Gastrocnemius medialis (tissue), 4 donors: ENCODE data around the gene CCDC141. TPM values are rescaled to one million over a fixed set of nuclear protein-coding genes. Genes with fewer than 3 reads are reported as not detected.

Experiments
- ATAC-seq, 2 donors: fragments of 150-250 bp; one replicate each; pipeline ENCODE4 v1.9.1; 2016
- DNase-seq, 2 donors: peaks; one replicate each; pipeline ENCODE4 v3.0.0-alpha.2; 2019
- H3K27ac ChIP-seq, 4 donors: fragments of 200-600 bp; sonication (generic); 1 replicate in 1 of 4; 2 replicates in 3 of 4; pipeline ENCODE4 v1.5.1; 2016 to 2018; ENCODE audit warnings: mild to moderate bottlenecking in 2 of 4, moderate library complexity in 1 of 4
- H3K27me3 ChIP-seq, 3 donors: fragments of 200-600 bp; sonication (generic) in 2 of 3; 1 replicate in 1 of 3; 2 replicates in 2 of 3; pipeline versions ENCODE4 v1.5.1 to v1.6.0; 2016 to 2019; ENCODE audit warnings: mild to moderate bottlenecking in 1 of 3, moderate library complexity in 1 of 3
- H3K36me3 ChIP-seq, 2 donors: fragments of 200-600 bp; sonication (generic) in 1 of 2; one replicate each; pipeline ENCODE4 v1.5.1; 2017 to 2018
- H3K4me1 ChIP-seq, 2 donors: fragments of 200-600 bp; sonication (generic) in 1 of 2; one replicate each; pipeline ENCODE4 v1.5.1; 2016 to 2017; ENCODE audit warnings: mild to moderate bottlenecking in 2 of 2
- H3K4me3 ChIP-seq, 4 donors: fragments of 200-600 bp; sonication (generic) in 3 of 4; 1 replicate in 1 of 4; 2 replicates in 3 of 4; pipeline ENCODE4 v1.5.1; 2016 to 2019; ENCODE audit warnings: mild to moderate bottlenecking in 2 of 4
- H3K9me3 ChIP-seq, 3 donors: fragments of 200-600 bp; sonication (generic) in 2 of 3; 1 replicate in 1 of 3; 2 replicates in 2 of 3; pipeline ENCODE4 v1.5.1; 2016 to 2019
- POLR2A ChIP-seq, 2 donors: fragments of 450-650 bp; IDR thresholded peaks; one replicate each; pipeline ENCODE4 v1.6.1; 2017; ENCODE audit warnings: antibody characterized with exemption in 2 of 2, mild to moderate bottlenecking in 2 of 2, moderate library complexity in 2 of 2
- in situ Hi-C, 4 donors: fragments of 200-750 bp; cut with MboI; loops; one replicate each; pipeline versions ENCODE4 v1.15.0 to v1.8.0; 2017; ENCODE audit warnings: low sequenced_read_pairs in 4 of 4
- intact Hi-C: fragments of 100-400 bp; cut with DNase I; formaldehyde crosslinking; loops from one replicate; pipeline ENCODE4 v1.15.1; 2023; ENCODE audit warnings: low total_unique reads
- total RNA-seq, 4 donors: library from RNA; depleted of rRNA; stranded (reverse); fragments of >200 nt; gene quantifications; one replicate each; pipeline versions ENCODE4 v1.1.0 to v1.2.3, GENCODE V29; 2016
- TF ChIP-seq, protein P1 (sequence below), 5 experiments: fragments of 450-650 bp in 3 of 5; fragments of 200-600 bp in 2 of 5; sonication (generic) in 2 of 5; IDR thresholded peaks in 4 of 5; conservative IDR thresholded peaks in 1 of 5; 1 replicate in 4 of 5; 2 replicates in 1 of 5; pipeline ENCODE4 v1.5.1; 2016 to 2019; ENCODE audit warnings: antibody characterized with exemption in 5 of 5, mild to moderate bottlenecking in 3 of 5, moderate library complexity in 3 of 5

Gene CCDC141
- total RNA-seq, 4 donors from 2014 or later = 0.85 to 4.3 (median 2.2) TPM

DNA sequence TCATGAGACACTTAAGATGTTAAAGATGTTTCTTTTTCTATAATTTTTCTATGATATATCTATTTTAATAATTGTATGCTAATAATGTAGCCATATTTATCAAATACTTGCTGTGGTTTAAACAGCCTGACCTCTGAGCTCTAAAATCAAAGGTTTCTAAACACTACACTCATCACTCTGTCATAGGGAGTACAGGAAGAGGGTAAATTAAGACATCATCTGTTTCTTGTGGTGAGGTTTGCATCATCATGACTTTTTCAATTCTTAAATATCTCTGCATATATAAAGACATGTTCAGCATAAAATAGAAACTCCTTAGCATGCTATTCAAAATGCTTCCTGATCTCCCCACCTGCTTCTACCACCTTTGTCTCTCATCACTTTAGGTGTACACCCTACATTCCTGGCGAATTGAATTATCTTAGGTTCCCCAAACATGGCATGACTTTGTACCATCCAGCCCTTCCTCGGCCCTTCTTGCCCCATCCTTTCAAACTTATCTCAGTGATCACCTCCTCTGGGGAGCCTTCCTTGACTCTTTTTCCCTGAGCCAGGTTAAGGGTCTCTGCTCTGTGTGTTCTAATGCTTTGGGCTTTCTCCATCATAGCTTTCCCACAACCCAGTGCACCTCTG, 137.4 kb downstream of the CCDC141 start:
- intact Hi-C loops = loop anchor here (10.0 kb wide), 2 partner anchors 112 to 212 kb away; no protein-coding TSS in a partner anchor
- in situ Hi-C loops = loop anchor here (5.0 to 10.0 kb wide), 2 partner anchors 115 to 118 kb away; no protein-coding TSS in a partner anchor

DNA sequence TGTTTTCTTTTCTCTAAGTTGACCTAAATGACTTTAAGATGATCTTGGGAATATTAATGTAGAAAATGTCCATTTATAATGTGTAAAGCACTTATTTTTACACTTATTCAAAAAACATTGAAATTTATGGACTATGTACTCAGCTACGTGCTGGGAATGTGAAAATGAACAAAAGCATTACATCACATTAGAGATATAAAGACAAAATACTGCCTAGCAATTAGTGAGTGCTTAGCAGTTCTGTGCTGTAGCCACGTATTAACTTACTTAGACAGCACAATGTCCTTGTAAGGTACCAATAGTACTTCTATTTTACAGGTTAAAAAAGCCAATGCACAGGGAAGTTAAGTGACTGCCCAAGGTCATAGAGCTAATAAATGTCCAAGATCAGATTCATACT, 138.9 kb downstream of the CCDC141 start:
- peaks cover 56 to 60% of the 10 kb centered on the region in 2 donors for H3K4me1 ChIP-seq
- no peaks in the 10 kb centered on the region for H3K9me3 ChIP-seq
- TF ChIP-seq, protein P1, sequence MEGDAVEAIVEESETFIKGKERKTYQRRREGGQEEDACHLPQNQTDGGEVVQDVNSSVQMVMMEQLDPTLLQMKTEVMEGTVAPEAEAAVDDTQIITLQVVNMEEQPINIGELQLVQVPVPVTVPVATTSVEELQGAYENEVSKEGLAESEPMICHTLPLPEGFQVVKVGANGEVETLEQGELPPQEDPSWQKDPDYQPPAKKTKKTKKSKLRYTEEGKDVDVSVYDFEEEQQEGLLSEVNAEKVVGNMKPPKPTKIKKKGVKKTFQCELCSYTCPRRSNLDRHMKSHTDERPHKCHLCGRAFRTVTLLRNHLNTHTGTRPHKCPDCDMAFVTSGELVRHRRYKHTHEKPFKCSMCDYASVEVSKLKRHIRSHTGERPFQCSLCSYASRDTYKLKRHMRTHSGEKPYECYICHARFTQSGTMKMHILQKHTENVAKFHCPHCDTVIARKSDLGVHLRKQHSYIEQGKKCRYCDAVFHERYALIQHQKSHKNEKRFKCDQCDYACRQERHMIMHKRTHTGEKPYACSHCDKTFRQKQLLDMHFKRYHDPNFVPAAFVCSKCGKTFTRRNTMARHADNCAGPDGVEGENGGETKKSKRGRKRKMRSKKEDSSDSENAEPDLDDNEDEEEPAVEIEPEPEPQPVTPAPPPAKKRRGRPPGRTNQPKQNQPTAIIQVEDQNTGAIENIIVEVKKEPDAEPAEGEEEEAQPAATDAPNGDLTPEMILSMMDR (IDR thresholded peaks at IDR 0.05 in 4 of 5, conservative IDR thresholded peaks at IDR 0.05 in 1 of 5) = no peak
- no peak for TF ChIP-seq POLR2A (IDR thresholded peaks at IDR 0.05)
- H3K27me3 ChIP-seq = no peaks in the 10 kb centered on the region
- no peak for DNase-seq
- H3K4me3 ChIP-seq = no peak overlapping the region
- in situ Hi-C loops = loop anchor here (5.0 to 10.0 kb wide), 2 partner anchors 114 to 116 kb away; no protein-coding TSS in a partner anchor
- H3K27ac ChIP-seq = peak overlapping the region; percentile 43 to 83 (median 78)
- H3K36me3 ChIP-seq = no peaks in the 10 kb centered on the region
- intact Hi-C loops = loop anchor here (10.0 kb wide), 2 partner anchors 114 to 214 kb away; no protein-coding TSS in a partner anchor
- no peak for ATAC-seq

More for the DNA sequence above, 137.4 kb downstream of the CCDC141 start:
- DNase-seq = no peak
- no peak for ATAC-seq
- H3K27me3 ChIP-seq = no peaks in the 10 kb centered on the region
- TF ChIP-seq POLR2A (IDR thresholded peaks at IDR 0.05) = no peak
- TF ChIP-seq, protein P1 (IDR thresholded peaks at IDR 0.05 in 4 of 5, conservative IDR thresholded peaks at IDR 0.05 in 1 of 5) = no peak
- H3K9me3 ChIP-seq = no peaks in the 10 kb centered on the region
- H3K4me3 ChIP-seq = no peak overlapping the region
- H3K36me3 ChIP-seq = no peaks in the 10 kb centered on the region
- H3K4me1 ChIP-seq = peaks cover 56 to 60% of the 10 kb centered on the region in 2 donors
- H3K27ac ChIP-seq = peak overlapping the region; percentile 43 to 83 (median 78)

DNA sequence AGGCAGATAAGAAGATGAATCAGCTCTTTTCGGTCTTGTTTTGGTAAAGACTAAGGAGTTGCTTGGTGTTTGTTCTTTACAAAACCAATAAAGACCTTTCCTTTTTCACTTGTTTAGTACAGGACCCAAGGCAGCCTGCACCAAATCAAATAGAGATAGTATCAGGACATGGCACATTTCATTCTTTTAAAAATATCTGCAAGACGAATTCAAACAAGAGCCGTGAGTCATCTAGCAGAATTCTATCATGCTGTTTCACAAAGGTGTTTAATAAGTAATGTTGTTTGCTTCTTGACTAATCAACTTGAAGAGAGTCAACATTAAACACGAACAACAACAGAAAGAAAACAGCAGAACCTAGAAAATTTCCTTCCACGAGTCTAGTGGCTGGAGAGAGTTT, 139.9 kb downstream of the CCDC141 start:
- TF ChIP-seq, protein P1 (IDR thresholded peaks at IDR 0.05 in 4 of 5, conservative IDR thresholded peaks at IDR 0.05 in 1 of 5) = no peak
- no peak for TF ChIP-seq POLR2A (IDR thresholded peaks at IDR 0.05)
- intact Hi-C loops (loop anchor here (10.0 kb wide), 2 partner anchors 115 to 215 kb away; no protein-coding TSS in a partner anchor), in situ Hi-C loops (loop anchor here (5.0 to 10.0 kb wide), 2 partner anchors 113 to 115 kb away; no protein-coding TSS in a partner anchor)
- no peak for ATAC-seq
- no peak for DNase-seq
- no peaks in the 10 kb centered on the region for H3K36me3 ChIP-seq
- no peaks in the 10 kb centered on the region for H3K27me3 ChIP-seq
- no peaks in the 10 kb centered on the region for H3K9me3 ChIP-seq
- peak overlapping the region in 1 of 4 donors; percentile 33 for H3K4me3 ChIP-seq
- peaks cover 56 to 60% of the 10 kb centered on the region in 2 donors for H3K4me1 ChIP-seq
- peak overlapping the region; percentile 72 to 83 (median 78) for H3K27ac ChIP-seq

DNA sequence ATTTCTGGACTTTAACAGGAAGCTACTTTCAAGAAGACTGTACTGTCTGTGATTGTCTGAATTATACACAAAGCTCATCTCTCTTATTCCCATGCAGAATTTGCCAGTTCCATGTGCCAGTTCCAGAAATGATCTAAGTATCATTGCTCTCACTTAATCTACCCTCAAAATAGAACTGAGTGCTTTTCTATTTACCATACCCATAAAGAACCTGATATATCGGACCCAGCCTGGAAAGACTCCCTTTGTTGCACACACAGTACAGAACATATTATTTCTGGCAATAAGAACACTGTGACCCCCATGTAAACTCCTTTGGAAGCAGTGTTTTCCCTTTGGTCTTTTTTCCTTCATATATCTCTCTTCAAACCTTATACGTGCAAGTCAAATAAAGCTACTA, 140.4 kb downstream of the CCDC141 start:
- ATAC-seq (peak in 1 of 2 donors; percentile 40), DNase-seq (no peak)
- Histone ChIP-seq H3K9me3 (no peaks in the 10 kb centered on the region), H3K27ac (peak overlapping the region; percentile 72 to 83 (median 78)), H3K27me3 (no peaks in the 10 kb centered on the region), H3K4me1 (peaks cover 56% of the 10 kb centered on the region in 2 donors), H3K4me3 (peak overlapping the region in 1 of 4 donors; percentile 33), H3K36me3 (no peaks in the 10 kb centered on the region)
- in situ Hi-C loops = no loop called here
- TF ChIP-seq, protein P1 (IDR thresholded peaks at IDR 0.05 in 4 of 5, conservative IDR thresholded peaks at IDR 0.05 in 1 of 5) = no peak
- no peak for TF ChIP-seq POLR2A (IDR thresholded peaks at IDR 0.05)
- intact Hi-C loops = no loop called here
